OCI-LY7 (cell line): ENCODE measurements around the gene PLXNA4. TPM values are rescaled to one million over a fixed set of nuclear protein-coding genes. Genes with fewer than 3 reads are reported as not detected.

ENCODE experiments used
- BruUV-seq: library from RNA; stranded (reverse); fragments of 400-500 nt; replicated peaks from 2 replicates; lab custom pipeline; 2021; lab: Mats Ljungman, UMichigan
- CTCF ChIA-PET: fragments of 300-600 bp; sonication (Branson Sonifier 250); formaldehyde crosslinking; loops from one replicate; lab custom pipeline; 2022; ENCODE audit warnings: antibody characterized with exemption; ENCODE audit not compliant: unreplicated experiment; lab: Charles Lee
- POLR2A ChIA-PET: fragments of 300-600 bp; sonication (Branson Sonifier 250); formaldehyde crosslinking; loops from one replicate; lab custom pipeline; 2022; ENCODE audit warnings: antibody characterized with exemption; lab: Charles Lee
- DNase-seq: peaks from one replicate; pipeline ENCODE4 v3.0.0-alpha.2; 2015; ENCODE audit warnings: low spot score
- H2AFZ ChIP-seq: fragments of 200-600 bp; sonication (generic), shearing (Covaris generic); 2 replicates; pipeline ENCODE4 v1.6.1; 2014; ENCODE audit warnings: mild to moderate bottlenecking, antibody characterized with exemption, low read length, moderate library complexity
- H3K27ac ChIP-seq: fragments of 200-600 bp; sonication (generic); 2 replicates; pipeline ENCODE4 v1.5.1; 2014; ENCODE audit warnings: mixed run types, low read depth, mild to moderate bottlenecking, moderate library complexity, low read length, inconsistent platforms; ENCODE audit not compliant: poor library complexity, severe bottlenecking
- H3K36me3 ChIP-seq: fragments of 200-600 bp; sonication (generic); 2 replicates; pipeline ENCODE4 v1.6.1; 2014; ENCODE audit warnings: mild to moderate bottlenecking, antibody characterized with exemption, low read length, moderate library complexity, mixed read lengths; ENCODE audit not compliant: insufficient read depth
- H3K4me1 ChIP-seq: fragments of 200-600 bp; sonication (generic); 2 replicates; pipeline ENCODE4 v1.5.1; 2014; ENCODE audit warnings: mild to moderate bottlenecking, low read length; ENCODE audit not compliant: insufficient read depth, poor library complexity, severe bottlenecking
- H3K4me2 ChIP-seq: fragments of 200-600 bp; sonication (generic); 2 replicates; pipeline ENCODE4 v1.6.1; 2014; ENCODE audit warnings: mild to moderate bottlenecking, low read length
- H3K4me3 ChIP-seq: fragments of 200-600 bp; sonication (generic); 2 replicates; pipeline ENCODE4 v1.5.1; 2014; ENCODE audit warnings: mild to moderate bottlenecking, low read depth, low read length; ENCODE audit not compliant: poor library complexity, severe bottlenecking
- H3K79me2 ChIP-seq: fragments of 200-600 bp; sonication (generic); 2 replicates; pipeline ENCODE4 v1.6.1; 2016; ENCODE audit warnings: low read depth, mild to moderate bottlenecking, low read length, moderate library complexity, mixed read lengths; ENCODE audit not compliant: insufficient read depth
- H3K9me2 ChIP-seq: fragments of 200-600 bp; sonication (generic); 2 replicates; pipeline ENCODE4 v1.6.1; 2016; ENCODE audit warnings: mild to moderate bottlenecking, low read length, mixed read lengths; ENCODE audit not compliant: insufficient read depth
- H3K9me3 ChIP-seq: fragments of 200-600 bp; sonication (generic); 2 replicates; pipeline ENCODE4 v1.6.1; 2014; ENCODE audit warnings: mild to moderate bottlenecking, mixed run types, low read length, mixed read lengths
- H4K20me1 ChIP-seq: fragments of 200-600 bp; sonication (generic); 2 replicates; pipeline ENCODE4 v1.6.1; 2014; ENCODE audit warnings: mild to moderate bottlenecking, antibody characterized with exemption, low read length, moderate library complexity, mixed read lengths; ENCODE audit not compliant: insufficient read depth
- CTCF ChIP-seq: fragments of 200-600 bp; sonication (generic); conservative IDR thresholded peaks from 2 replicates; pipeline ENCODE4 v1.5.1; 2014; ENCODE audit warnings: mild to moderate bottlenecking, antibody characterized with exemption, low read length, moderate library complexity, mixed read lengths
- EZH2phosphoT487 ChIP-seq: fragments of 200-600 bp; sonication (generic); IDR thresholded peaks from 2 replicates; pipeline ENCODE4 v1.6.1; 2018; ENCODE audit warnings: low read depth, borderline replicate concordance, mild to moderate bottlenecking, mixed run types, antibody characterized with exemption, low read length, moderate library complexity, mixed read lengths
- intact Hi-C: fragments of 100-400 bp; cut with micrococcal nuclease; formaldehyde crosslinking; loops from one replicate; pipeline ENCODE4 v1.10.0; 2022; ENCODE audit not compliant: unreplicated experiment
- total RNA-seq, 2 experiments: library from RNA; depleted of rRNA in 1 of 2; stranded (reverse); fragments of >200 nt in 1 of 2; shearing (Covaris generic) in 1 of 2; gene quantifications; 2 replicates each; pipeline ENCODE4 v1.2.3, GENCODE V29; 2014 to 2022

PLXNA4 gene
- total RNA-seq, 2 experiments from 2014 or later = not detected

GRCh38 chr7:132437730-132438129, 138.5 kb downstream of the PLXNA4 start:
- BruUV-seq = no TSS peak
- CTCF ChIA-PET = interaction anchor here (0.6 kb wide), 1 partner anchor 22 kb away, joined by 3 read pairs; no protein-coding TSS in a partner anchor
- no peak overlapping the region for H2AFZ ChIP-seq

GRCh38 chr7:132436121-132436520, 140.1 kb downstream of the PLXNA4 start:
- no peak overlapping the region for H3K4me2 ChIP-seq
- TF ChIP-seq CTCF (no peak), EZH2phosphoT487 (no peak)
- BruUV-seq = no TSS peak
- no peak for DNase-seq
- POLR2A ChIA-PET = no interaction called here
- no peaks in the 10 kb centered on the region for H4K20me1 ChIP-seq
- no peaks in the 10 kb centered on the region for H3K4me1 ChIP-seq
- intact Hi-C loops = no loop called here
- no peak overlapping the region for H3K4me3 ChIP-seq
- no peaks in the 10 kb centered on the region for H3K9me3 ChIP-seq
- no peaks in the 10 kb centered on the region for H3K79me2 ChIP-seq
- CTCF ChIA-PET = no interaction called here
- no peak overlapping the region for H3K27ac ChIP-seq
- no peaks in the 10 kb centered on the region for H3K36me3 ChIP-seq
- no peaks in the 10 kb centered on the region for H3K9me2 ChIP-seq
- no peak overlapping the region for H2AFZ ChIP-seq

More at GRCh38 chr7:132437730-132438129, 138.5 kb downstream of the PLXNA4 start:
- Histone ChIP-seq H3K4me1 (no peaks in the 10 kb centered on the region), H3K36me3 (no peaks in the 10 kb centered on the region), H4K20me1 (no peaks in the 10 kb centered on the region), H3K27ac (no peak overlapping the region), H3K79me2 (no peaks in the 10 kb centered on the region), H3K9me3 (no peaks in the 10 kb centered on the region), H3K9me2 (no peaks in the 10 kb centered on the region), H3K4me3 (no peak overlapping the region), H3K4me2 (no peak overlapping the region)
- TF ChIP-seq EZH2phosphoT487 (no peak), CTCF (no peak)
- POLR2A ChIA-PET = no interaction called here
- DNase-seq = no peak
- intact Hi-C loops = no loop called here

- H3K27ac ChIP-seq = no peak overlapping the region
- intact Hi-C loops = no loop called here
Observed at GRCh38 chr7:132435016-132435990, 141.0 kb downstream of the PLXNA4 start.

More at GRCh38 chr7:132435016-132435990, 141.0 kb downstream of the PLXNA4 start:
- H4K20me1 ChIP-seq = no peaks in the 10 kb centered on the region
- no peaks in the 10 kb centered on the region for H3K36me3 ChIP-seq
- no peak for TF ChIP-seq CTCF
- TF ChIP-seq EZH2phosphoT487 = no peak
- H2AFZ ChIP-seq = no peak overlapping the region
- POLR2A ChIA-PET = no interaction called here
- no peaks in the 10 kb centered on the region for H3K4me1 ChIP-seq
- H3K79me2 ChIP-seq = no peaks in the 10 kb centered on the region
- H3K4me2 ChIP-seq = no peak overlapping the region
- no peaks in the 10 kb centered on the region for H3K9me2 ChIP-seq
- no peaks in the 10 kb centered on the region for H3K9me3 ChIP-seq
- no TSS peak for BruUV-seq
- H3K4me3 ChIP-seq = no peak overlapping the region
- CTCF ChIA-PET = no interaction called here
- no peak for DNase-seq
